Retinal pigment epithelial cell (primary cell): ENCODE data around the gene DCX.

ENCODE experiments used
- DNase-seq: peaks from one replicate; pipeline ENCODE4 v3.0.0-alpha.2; 2010; ENCODE audit warnings: low read depth
- H3K4me3 ChIP-seq: 2 replicates; pipeline ENCODE4 v1.5.1; 2011; ENCODE audit warnings: mild to moderate bottlenecking, low read length, control low read depth, moderate library complexity
- CTCF ChIP-seq: conservative IDR thresholded peaks from 2 replicates; pipeline ENCODE4 v1.5.1; 2011; ENCODE audit warnings: low read depth, low read length, control low read depth, inconsistent platforms

The DCX gene

DNA sequence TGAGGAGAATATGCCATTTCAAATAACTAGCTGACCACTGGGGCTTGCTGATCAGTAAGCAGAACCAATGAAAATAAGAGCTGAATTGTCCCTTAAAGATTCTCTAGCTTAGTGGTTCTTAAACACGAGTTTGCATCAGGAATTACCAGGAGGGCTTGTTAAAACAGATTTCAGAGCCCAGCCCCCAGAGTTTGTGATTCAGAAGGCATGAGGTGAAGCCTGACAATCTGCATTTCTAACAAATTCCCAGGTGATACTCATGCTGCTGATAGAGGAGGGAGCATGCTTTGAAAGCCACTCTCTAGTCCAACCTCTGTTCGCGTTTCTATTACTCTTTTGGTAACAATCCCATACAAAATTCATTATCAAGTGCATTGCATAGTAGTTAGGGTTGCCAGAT is 35.5 kb downstream of the DCX start:
- no peak overlapping the region for H3K4me3 ChIP-seq
- TF ChIP-seq CTCF, result no peak
- DNase-seq, result no peak

GRCh38 chrX:111375747-111376146 is 36.2 kb downstream of the DCX start:
- no peak for TF ChIP-seq CTCF
- no peak for DNase-seq
- no peak overlapping the region for H3K4me3 ChIP-seq

DNA sequence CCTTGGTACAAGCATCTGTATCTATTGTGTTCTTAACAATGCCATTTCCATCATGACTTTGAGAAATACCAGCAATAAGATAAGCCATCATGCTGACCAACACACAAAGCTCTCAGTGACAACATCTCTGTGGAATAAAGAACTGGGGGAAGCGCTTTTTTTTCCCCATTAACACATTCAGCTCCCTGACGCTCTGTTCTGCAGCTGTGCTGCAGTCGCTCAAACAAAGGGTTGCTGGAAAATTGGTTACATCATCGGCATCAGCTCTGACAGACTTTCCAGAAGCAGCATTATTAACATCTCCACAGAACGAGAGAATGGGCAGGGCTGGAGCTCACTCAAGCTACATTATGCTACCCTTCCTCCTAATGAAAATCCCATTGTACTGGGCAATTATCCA is 39.9 kb downstream of the DCX start:
- TF ChIP-seq CTCF, result no peak
- no peak for DNase-seq
- no peak overlapping the region for H3K4me3 ChIP-seq

DNA sequence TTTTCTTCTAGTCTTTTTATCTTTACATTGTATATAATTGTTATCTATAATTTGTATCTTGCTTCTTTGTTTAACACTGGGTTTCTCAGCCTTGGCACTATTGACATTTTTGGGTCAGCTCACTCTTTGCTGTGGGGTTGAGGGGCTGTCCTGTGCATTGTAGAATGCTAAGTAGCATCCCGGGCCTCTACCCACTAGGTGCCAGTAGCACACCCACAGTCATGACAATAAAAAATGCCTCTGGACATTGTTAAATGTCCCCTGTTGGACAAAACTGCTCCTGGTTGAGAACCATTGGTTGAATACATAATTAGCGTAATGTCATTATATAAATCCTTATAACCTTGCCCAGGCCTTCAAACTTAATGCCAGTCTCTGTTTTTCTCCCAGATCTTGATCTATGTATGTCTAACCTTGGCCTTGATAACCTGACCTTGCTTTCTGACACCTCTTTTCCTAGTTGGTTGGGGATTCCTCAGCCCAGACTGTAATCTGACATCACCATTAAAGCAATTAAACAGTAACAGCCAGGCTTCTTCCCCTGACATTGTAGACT is 46.1 kb downstream of the DCX start:
- TF ChIP-seq CTCF, result no peak
- no peak for DNase-seq
- no peak overlapping the region for H3K4me3 ChIP-seq

DNA sequence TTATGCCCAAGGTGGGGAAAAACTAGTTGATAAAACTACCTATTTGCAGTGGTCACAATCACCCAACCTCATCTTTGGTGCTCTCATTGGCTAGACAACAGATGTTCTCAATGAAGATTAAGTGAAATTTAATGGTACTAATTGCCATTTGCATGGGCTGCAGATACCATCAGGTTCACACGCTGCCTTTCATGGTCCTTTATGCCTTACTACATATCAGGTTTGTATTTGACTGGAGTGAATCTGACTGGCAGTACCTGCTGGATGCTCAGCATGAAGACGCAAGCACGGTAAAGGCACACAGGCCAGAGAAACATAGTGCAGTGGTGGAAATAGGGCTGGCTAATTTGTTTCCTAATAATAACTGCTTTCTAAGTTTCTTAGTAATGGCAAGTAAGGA is 48.3 kb downstream of the DCX start:
- no peak for TF ChIP-seq CTCF
- H3K4me3 ChIP-seq, result no peak overlapping the region
- DNase-seq, result no peak

- no peak for DNase-seq
- H3K4me3 ChIP-seq, result no peak overlapping the region
- no peak for TF ChIP-seq CTCF
Observed at GRCh38 chrX:111361751-111362150, 50.2 kb downstream of the DCX start.

DNA sequence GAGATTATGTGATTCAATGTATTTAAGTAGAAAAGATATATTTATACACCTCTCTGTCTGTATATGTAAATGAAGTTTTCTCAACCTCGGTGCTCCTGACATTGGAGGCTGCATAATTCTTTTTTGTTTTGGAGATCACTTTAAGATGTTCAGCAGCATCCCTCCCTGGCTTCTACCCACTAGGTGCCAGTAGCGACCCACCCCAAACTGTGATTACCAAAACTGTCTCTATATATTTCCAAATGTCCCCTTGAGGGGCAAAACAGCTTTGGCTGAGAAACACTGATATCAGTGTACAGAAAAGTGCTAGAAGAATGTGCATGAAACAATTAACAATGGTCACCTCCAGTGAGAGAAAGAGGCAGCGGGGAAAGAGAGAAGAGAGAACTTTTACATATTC is 51.2 kb downstream of the DCX start:
- DNase-seq, result no peak
- no peak overlapping the region for H3K4me3 ChIP-seq
- TF ChIP-seq CTCF, result no peak
